Measurements from ENCODE around the gene RTKN. TPM values are rescaled to one million over a fixed set of nuclear protein-coding genes. Genes with fewer than 3 reads are reported as not detected.

RTKN gene
- total and polyA plus RNA-seq, 2 of the 13 experiments (the other 11 are each of a cell fraction or from before 2014, with no cell fraction given), result 159 to 166 TPM

DNA sequence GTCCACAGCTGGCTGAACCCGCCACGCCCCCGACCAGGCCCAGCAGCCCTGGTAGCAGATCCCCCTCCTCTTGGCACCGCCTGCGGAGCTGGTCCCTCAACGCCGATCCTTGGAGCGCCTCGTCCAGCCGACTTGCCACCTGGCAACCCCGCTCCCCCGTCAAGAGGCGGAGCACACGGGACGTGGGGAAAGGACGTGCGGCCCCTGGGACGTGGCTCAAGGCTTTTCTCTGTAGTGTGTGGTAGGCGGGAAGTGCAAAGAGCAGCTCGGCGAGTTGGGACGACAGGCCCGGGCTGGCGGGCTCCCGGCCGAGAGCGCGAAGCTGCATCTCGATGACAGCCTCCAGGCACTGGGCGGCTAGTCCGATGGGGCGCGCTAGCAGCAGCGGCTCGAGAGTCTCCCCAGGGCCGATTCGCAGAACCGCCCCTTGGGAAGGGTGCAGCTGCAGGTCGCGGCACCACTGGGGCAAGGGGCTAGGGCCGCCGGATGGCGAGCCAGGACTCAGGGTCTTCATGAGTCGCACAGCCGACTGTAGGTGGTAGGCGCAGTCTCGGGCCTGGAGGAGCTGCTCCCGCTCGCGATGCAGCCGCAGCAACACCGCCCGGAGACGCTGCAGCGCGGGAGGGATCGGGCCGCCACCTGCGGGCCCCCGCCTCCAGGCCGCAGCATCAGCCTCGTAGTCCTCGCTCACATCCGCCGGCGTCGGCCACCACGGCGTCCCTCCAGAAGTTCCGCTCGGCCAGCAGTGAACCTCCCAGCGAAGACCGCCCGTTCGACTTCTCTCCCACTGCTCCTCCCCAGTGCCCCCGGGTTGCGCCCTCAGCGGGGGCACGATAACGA is 40.4 kb upstream of the RTKN start (continued):
- TF ChIP-seq SMARCC2 (IDR thresholded peaks at IDR 0.05), result no peak
- TF ChIP-seq, protein P1, sequence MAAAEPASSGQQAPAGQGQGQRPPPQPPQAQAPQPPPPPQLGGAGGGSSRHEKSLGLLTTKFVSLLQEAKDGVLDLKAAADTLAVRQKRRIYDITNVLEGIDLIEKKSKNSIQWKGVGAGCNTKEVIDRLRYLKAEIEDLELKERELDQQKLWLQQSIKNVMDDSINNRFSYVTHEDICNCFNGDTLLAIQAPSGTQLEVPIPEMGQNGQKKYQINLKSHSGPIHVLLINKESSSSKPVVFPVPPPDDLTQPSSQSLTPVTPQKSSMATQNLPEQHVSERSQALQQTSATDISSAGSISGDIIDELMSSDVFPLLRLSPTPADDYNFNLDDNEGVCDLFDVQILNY (CRISPR knock-in tag; conservative IDR thresholded peaks at IDR 0.05), result no peak
- TF ChIP-seq SATB2 (CRISPR knock-in tag; IDR thresholded peaks at IDR 0.05), result peak; percentile 56; the same call in 1 of the 2 replicates
- TF ChIP-seq, protein P2, sequence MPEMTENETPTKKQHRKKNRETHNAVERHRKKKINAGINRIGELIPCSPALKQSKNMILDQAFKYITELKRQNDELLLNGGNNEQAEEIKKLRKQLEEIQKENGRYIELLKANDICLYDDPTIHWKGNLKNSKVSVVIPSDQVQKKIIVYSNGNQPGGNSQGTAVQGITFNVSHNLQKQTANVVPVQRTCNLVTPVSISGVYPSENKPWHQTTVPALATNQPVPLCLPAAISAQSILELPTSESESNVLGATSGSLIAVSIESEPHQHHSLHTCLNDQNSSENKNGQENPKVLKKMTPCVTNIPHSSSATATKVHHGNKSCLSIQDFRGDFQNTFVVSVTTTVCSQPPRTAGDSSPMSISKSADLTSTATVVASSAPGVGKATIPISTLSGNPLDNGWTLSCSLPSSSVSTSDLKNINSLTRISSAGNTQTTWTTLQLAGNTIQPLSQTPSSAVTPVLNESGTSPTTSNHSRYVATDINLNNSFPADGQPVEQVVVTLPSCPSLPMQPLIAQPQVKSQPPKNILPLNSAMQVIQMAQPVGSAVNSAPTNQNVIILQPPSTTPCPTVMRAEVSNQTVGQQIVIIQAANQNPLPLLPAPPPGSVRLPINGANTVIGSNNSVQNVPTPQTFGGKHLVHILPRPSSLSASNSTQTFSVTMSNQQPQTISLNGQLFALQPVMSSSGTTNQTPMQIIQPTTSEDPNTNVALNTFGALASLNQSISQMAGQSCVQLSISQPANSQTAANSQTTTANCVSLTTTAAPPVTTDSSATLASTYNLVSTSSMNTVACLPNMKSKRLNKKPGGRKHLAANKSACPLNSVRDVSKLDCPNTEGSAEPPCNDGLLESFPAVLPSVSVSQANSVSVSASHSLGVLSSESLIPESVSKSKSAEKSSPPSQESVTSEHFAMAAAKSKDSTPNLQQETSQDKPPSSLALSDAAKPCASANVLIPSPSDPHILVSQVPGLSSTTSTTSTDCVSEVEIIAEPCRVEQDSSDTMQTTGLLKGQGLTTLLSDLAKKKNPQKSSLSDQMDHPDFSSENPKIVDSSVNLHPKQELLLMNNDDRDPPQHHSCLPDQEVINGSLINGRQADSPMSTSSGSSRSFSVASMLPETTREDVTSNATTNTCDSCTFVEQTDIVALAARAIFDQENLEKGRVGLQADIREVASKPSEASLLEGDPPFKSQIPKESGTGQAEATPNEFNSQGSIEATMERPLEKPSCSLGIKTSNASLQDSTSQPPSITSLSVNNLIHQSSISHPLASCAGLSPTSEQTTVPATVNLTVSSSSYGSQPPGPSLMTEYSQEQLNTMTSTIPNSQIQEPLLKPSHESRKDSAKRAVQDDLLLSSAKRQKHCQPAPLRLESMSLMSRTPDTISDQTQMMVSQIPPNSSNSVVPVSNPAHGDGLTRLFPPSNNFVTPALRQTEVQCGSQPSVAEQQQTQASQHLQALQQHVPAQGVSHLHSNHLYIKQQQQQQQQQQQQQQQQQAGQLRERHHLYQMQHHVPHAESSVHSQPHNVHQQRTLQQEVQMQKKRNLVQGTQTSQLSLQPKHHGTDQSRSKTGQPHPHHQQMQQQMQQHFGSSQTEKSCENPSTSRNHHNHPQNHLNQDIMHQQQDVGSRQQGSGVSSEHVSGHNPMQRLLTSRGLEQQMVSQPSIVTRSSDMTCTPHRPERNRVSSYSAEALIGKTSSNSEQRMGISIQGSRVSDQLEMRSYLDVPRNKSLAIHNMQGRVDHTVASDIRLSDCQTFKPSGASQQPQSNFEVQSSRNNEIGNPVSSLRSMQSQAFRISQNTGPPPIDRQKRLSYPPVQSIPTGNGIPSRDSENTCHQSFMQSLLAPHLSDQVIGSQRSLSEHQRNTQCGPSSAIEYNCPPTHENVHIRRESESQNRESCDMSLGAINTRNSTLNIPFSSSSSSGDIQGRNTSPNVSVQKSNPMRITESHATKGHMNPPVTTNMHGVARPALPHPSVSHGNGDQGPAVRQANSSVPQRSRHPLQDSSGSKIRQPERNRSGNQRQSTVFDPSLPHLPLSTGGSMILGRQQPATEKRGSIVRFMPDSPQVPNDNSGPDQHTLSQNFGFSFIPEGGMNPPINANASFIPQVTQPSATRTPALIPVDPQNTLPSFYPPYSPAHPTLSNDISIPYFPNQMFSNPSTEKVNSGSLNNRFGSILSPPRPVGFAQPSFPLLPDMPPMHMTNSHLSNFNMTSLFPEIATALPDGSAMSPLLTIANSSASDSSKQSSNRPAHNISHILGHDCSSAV (CRISPR knock-in tag; IDR thresholded peaks at IDR 0.05; ENCODE audit: borderline replicate concordance), result no peak
- TF ChIP-seq KLF16 (CRISPR knock-in tag; IDR thresholded peaks at IDR 0.05), result no peak
- TF ChIP-seq, protein P3, sequence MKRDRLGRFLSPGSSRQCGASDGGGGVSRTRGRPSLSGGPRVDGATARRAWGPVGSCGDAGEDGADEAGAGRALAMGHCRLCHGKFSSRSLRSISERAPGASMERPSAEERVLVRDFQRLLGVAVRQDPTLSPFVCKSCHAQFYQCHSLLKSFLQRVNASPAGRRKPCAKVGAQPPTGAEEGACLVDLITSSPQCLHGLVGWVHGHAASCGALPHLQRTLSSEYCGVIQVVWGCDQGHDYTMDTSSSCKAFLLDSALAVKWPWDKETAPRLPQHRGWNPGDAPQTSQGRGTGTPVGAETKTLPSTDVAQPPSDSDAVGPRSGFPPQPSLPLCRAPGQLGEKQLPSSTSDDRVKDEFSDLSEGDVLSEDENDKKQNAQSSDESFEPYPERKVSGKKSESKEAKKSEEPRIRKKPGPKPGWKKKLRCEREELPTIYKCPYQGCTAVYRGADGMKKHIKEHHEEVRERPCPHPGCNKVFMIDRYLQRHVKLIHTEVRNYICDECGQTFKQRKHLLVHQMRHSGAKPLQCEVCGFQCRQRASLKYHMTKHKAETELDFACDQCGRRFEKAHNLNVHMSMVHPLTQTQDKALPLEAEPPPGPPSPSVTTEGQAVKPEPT (CRISPR knock-in tag; IDR thresholded peaks at IDR 0.05; ENCODE audit: low read depth), result peak; percentile 68; the same call in 1 of the 2 replicates
- TF ChIP-seq, protein P4, sequence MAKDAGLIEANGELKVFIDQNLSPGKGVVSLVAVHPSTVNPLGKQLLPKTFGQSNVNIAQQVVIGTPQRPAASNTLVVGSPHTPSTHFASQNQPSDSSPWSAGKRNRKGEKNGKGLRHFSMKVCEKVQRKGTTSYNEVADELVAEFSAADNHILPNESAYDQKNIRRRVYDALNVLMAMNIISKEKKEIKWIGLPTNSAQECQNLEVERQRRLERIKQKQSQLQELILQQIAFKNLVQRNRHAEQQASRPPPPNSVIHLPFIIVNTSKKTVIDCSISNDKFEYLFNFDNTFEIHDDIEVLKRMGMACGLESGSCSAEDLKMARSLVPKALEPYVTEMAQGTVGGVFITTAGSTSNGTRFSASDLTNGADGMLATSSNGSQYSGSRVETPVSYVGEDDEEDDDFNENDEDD (CRISPR knock-in tag; IDR thresholded peaks at IDR 0.05; ENCODE audit: borderline replicate concordance), result peak; percentile 82; the same call in 1 of the 2 replicates
- TF ChIP-seq ZNF207 (IDR thresholded peaks at IDR 0.05; ENCODE audit: borderline replicate concordance), result no peak
- TF ChIP-seq ATRX (CRISPR knock-in tag; IDR thresholded peaks at IDR 0.05; ENCODE audit: borderline replicate concordance), result no peak
- TF ChIP-seq, protein P5, sequence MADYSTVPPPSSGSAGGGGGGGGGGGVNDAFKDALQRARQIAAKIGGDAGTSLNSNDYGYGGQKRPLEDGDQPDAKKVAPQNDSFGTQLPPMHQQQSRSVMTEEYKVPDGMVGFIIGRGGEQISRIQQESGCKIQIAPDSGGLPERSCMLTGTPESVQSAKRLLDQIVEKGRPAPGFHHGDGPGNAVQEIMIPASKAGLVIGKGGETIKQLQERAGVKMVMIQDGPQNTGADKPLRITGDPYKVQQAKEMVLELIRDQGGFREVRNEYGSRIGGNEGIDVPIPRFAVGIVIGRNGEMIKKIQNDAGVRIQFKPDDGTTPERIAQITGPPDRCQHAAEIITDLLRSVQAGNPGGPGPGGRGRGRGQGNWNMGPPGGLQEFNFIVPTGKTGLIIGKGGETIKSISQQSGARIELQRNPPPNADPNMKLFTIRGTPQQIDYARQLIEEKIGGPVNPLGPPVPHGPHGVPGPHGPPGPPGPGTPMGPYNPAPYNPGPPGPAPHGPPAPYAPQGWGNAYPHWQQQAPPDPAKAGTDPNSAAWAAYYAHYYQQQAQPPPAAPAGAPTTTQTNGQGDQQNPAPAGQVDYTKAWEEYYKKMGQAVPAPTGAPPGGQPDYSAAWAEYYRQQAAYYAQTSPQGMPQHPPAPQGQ (CRISPR knock-in tag; IDR thresholded peaks at IDR 0.05; ENCODE audit: borderline replicate concordance), result peak; percentile 88; the same call in 1 of the 2 replicates
- no peak; the same call in 1 of the 2 replicates for TF ChIP-seq JUN (CRISPR knock-in tag; IDR thresholded peaks at IDR 0.05)
- TF ChIP-seq YEATS2 (CRISPR knock-in tag; IDR thresholded peaks at IDR 0.05; ENCODE audit: borderline replicate concordance), result no peak
- peak; percentile 96; the same call in 1 of the 2 replicates for TF ChIP-seq MTF2 (CRISPR knock-in tag; IDR thresholded peaks at IDR 0.05; ENCODE audit: borderline replicate concordance)
